GM18870 (cell line): ENCODE results near the gene PDE4A.
"Not testable (repeated sequence)": the region's sequence is repeated elsewhere in the genome, so short reads cannot be mapped to it uniquely, and the experiment has no call there.

Experiments
- ATAC-seq: cut with Tn5 transposase; IDR thresholded peaks from one replicate; pipeline ENCODE4 v1.9.1; 2021; ENCODE audit warnings: moderate library complexity; ENCODE audit not compliant: unreplicated experiment

PDE4A gene

DNA sequence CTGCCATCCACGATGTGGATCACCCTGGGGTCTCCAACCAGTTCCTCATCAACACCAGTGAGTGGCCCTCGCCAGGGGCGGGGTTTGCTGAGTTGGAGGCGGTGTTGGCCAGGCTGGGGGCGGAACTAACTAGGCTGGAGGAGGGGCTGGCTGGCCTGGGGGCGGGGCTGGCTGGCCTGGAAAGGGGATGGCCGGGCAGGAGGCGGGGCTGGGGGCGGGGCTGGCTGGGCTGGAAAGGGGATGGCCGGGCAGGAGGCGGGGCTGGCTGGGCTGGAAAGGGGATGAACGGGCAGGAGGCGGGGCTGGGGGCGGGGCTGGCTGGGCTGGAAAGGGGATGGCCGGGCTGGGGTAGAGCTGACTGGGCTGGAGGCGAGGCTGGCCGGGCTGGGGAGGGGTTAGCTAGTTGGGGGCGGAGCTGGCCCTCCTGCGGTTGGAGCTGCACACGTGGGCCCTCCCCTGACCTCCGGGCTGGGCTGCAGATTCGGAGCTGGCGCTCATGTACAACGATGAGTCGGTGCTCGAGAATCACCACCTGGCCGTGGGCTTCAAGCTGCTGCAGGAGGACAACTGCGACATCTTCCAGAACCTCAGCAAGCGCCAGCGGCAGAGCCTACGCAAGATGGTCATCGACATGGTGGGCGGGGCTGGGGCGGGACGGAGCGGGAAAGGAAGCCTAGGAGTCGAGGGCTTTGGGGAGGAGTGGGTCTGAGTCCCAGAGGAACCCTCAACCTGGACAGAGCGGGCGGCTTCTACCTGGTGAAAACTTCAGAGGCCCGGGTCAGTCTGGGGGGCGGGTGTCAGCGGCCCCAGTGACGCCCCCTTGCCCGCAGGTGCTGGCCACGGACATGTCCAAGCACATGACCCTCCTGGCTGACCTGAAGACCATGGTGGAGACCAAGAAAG lies 41.0 kb downstream of the PDE4A start:
- ATAC-seq: no peak

- not testable (repeated sequence) for ATAC-seq
Observed at GRCh38 chr19:10462042-10462441, 41.7 kb downstream of the PDE4A start.

DNA sequence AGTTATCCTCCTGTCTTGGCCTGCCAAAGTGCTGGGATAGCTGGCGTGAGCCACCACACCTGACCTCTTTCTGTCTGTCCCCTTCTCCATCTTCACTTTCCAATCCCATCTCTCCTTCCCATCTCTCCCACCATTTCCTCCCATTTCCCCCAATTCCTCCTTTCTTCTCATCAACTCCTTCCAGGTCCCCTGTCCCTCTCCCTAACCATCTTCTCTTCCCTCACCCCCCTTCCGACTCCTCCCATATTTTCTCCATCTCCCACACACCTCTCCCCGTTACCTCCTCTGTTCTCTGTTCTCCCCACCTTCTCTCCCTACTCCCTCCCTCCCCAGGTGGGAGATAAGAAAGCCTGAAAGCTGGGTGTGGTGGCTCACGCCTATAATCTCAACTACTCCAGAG lies 42.2 kb downstream of the PDE4A start:
- ATAC-seq: no peak

- ATAC-seq: no peak
Observed at GRCh38 chr19:10464456-10464855, 44.1 kb downstream of the PDE4A start.

GRCh38 chr19:10467104-10467706 lies 46.9 kb downstream of the PDE4A start:
- ATAC-seq: no peak

GRCh38 chr19:10468133-10468532 lies 47.8 kb downstream of the PDE4A start:
- ATAC-seq: no peak

GRCh38 chr19:10471909-10472308 lies 51.6 kb downstream of the PDE4A start:
- no peak for ATAC-seq

- ATAC-seq: no peak
Observed at GRCh38 chr19:10473192-10473591, 52.9 kb downstream of the PDE4A start.

GRCh38 chr19:10474962-10475451 lies 54.7 kb downstream of the PDE4A start:
- ATAC-seq: no peak

- no peak for ATAC-seq
Observed at GRCh38 chr19:10478476-10478875, 58.1 kb downstream of the PDE4A start.

GRCh38 chr19:10478903-10479384 lies 58.6 kb downstream of the PDE4A start:
- no peak for ATAC-seq

DNA sequence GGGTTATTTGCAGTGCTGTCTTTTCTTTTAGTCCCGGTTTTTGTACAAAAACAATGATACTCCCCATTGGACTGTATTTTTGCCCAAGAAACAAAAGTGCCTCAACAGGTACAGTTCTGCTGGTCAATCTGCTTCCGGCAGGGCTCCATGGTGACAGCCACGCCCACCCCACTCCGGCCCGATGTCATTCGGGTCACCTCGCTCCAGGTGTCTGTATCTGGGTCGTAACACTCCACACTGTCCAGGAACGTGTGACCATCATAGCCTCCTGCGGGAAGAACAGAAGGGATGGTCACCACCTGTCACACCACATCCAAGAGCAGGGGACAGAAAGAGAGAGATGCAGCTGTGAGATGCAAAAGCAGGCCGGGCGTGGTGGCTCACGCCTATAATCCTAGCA lies 66.2 kb downstream of the PDE4A start:
- ATAC-seq: no peak

DNA sequence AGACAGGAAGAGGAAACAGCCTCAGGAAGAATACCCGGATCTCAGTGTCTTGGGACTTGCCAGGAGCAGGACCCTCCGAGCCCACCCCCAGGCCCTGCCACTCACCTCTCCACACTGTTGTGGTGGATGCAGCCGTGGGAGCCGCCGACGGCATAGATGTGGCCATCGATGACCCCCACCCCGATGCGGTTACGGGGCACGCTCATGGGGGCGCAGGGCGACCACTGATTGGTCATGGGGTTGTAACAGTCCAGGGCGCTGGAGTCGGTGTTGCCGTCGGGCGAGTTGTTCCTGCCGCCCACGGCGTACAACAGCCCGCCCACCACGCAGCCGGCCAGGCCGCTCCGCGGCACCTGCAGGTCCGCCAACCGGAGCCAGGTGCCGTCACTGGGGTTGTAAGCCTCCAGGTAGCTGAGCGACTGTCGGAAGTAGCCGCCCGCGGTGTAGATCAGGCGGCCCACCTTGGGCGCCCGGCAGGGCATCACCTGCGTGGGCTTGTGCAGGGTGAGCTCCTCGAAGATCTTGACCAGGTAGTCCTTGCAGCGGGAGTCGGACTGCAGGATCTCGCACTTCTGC lies 71.2 kb downstream of the PDE4A start:
- no peak for ATAC-seq

DNA sequence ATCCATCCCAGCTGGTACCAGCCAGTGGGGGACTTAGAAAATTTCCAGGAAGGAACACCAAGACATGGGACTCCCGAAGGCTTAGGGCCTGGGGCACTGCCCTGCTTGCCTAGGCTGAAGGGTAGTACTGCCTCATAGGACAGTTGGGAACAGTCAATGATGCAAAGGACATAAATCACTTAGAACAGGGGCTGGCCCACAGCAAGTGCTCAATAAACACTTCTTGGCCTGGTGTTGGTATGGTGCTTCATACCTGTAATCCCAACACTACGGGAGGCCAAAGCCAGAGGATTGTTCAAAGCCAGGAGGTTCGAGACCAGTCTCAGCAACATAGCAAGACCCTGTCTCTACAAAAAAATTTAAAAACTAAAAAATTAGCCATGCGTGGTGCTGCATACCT lies 77.0 kb downstream of the PDE4A start:
- no peak for ATAC-seq

GRCh38 chr19:10499550-10500246 lies 79.4 kb downstream of the PDE4A start:
- no peak for ATAC-seq

DNA sequence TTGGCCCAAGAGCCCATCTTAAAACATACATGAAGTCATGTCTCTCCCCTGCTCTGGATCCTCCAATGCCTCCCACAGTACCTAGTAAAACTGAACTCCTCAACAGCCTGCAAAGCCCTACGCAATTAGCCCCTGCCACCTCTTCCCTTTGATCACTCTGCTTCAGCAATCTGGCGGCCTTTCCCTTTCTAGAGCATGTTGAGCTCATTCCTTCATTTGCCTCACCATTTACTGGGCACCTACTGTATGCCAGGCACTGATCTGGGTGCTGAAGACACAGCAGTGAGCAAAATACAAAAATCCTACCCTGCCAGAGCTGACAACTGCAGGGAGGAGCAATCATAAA lies 79.9 kb downstream of the PDE4A start:
- ATAC-seq: no peak

GRCh38 chr19:10501971-10502523 lies 81.7 kb downstream of the PDE4A start:
- ATAC-seq: peak; percentile 39

DNA sequence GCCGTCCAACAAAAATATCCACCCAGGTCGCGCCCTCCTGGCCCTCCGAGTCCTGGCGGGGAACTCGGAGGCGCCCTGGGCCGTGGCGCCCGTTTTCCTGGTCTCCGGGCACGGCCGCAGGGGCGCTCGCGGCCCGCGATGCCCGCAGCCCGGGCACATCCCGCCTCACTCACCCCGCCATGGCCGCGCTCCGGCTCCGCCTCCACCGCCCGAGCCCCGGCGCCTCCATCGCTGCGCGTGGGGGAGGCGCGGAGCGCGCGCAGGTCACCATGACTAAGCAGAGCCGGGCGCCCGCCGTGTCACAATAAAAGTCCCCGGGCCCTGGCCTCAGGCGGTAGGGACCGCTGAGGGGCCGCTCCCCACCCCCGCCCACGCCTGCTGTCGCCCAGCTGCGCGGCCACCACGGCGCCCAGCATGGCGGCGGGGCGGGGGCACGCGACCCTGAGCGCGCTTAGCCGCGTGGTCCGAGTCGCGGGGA lies 82.2 kb downstream of the PDE4A start:
- peak; percentile 56 for ATAC-seq

- no peak for ATAC-seq
Observed at GRCh38 chr19:10503002-10503789, 82.9 kb downstream of the PDE4A start, which contains the start of gene KEAP1. Gene KEAP1, minus strand, starts transcription at chr19:10503356. Its CDS starts 3,323 bp downstream, at chr19:10500033.
